ENCODE measurements around the gene CYSTM1. TPM values are rescaled to one million over a fixed set of nuclear protein-coding genes. Genes with fewer than 3 reads are reported as not detected.
"Not testable (repeated sequence)": the region's sequence is repeated elsewhere in the genome, so short reads cannot be mapped to it uniquely, and the experiment has no call there.

The CYSTM1 gene
- total RNA-seq, 1 donor from 2014 or later = 24.9 TPM

- H3K4me1 Mint-ChIP-seq (ENCODE audit: low read depth) = peaks cover 24% of the 10 kb centered on the region
- DNase-seq (ENCODE audit: low spot score) = no peak
- H3K27ac Mint-ChIP-seq (ENCODE audit: unreplicated experiment) = peak overlapping the region; percentile 92
- peaks cover 3% of the 10 kb centered on the region for H3K36me3 Mint-ChIP-seq (ENCODE audit: low read depth)
- no peaks in the 10 kb centered on the region for H3K9me3 Mint-ChIP-seq (ENCODE audit: low read depth)
- TF ChIP-seq CTCF (IDR thresholded peaks at IDR 0.05) = no peak
- no peaks in the 10 kb centered on the region for H3K27me3 Mint-ChIP-seq (ENCODE audit: low read depth)
- H3K4me3 Mint-ChIP-seq (ENCODE audit: unreplicated experiment) = no peak overlapping the region
Observed at GRCh38 chr5:140190872-140191218, 15.9 kb downstream of the CYSTM1 start.

GRCh38 chr5:140192715-140193430, 17.9 kb downstream of the CYSTM1 start:
- H3K9me3 Mint-ChIP-seq (ENCODE audit: low read depth) = no peaks in the 10 kb centered on the region
- H3K4me3 Mint-ChIP-seq (ENCODE audit: unreplicated experiment) = no peak overlapping the region
- H3K4me1 Mint-ChIP-seq (ENCODE audit: low read depth) = peaks cover 24% of the 10 kb centered on the region
- no peak overlapping the region for H3K27ac Mint-ChIP-seq (ENCODE audit: unreplicated experiment)
- no peak for TF ChIP-seq CTCF (IDR thresholded peaks at IDR 0.05)
- DNase-seq (ENCODE audit: low spot score) = no peak
- H3K36me3 Mint-ChIP-seq (ENCODE audit: low read depth) = peaks cover 6% of the 10 kb centered on the region
- H3K27me3 Mint-ChIP-seq (ENCODE audit: low read depth) = no peaks in the 10 kb centered on the region

- Mint-ChIP-seq H3K27me3 (ENCODE audit: low read depth) (no peaks in the 10 kb centered on the region), H3K27ac (ENCODE audit: unreplicated experiment) (no peak overlapping the region), H3K9me3 (ENCODE audit: low read depth) (no peaks in the 10 kb centered on the region), H3K36me3 (ENCODE audit: low read depth) (peaks cover 12% of the 10 kb centered on the region), H3K4me3 (ENCODE audit: unreplicated experiment) (no peak overlapping the region), H3K4me1 (ENCODE audit: low read depth) (peaks cover 19% of the 10 kb centered on the region)
- no peak for DNase-seq (ENCODE audit: low spot score)
- TF ChIP-seq CTCF (IDR thresholded peaks at IDR 0.05) = no peak
Observed at GRCh38 chr5:140194662-140195061, 19.7 kb downstream of the CYSTM1 start.

GRCh38 chr5:140196115-140196814, 21.3 kb downstream of the CYSTM1 start:
- Mint-ChIP-seq H3K9me3 (ENCODE audit: low read depth) (no peaks in the 10 kb centered on the region), H3K27me3 (ENCODE audit: low read depth) (no peaks in the 10 kb centered on the region), H3K27ac (ENCODE audit: unreplicated experiment) (no peak overlapping the region), H3K4me1 (ENCODE audit: low read depth) (peaks cover 3% of the 10 kb centered on the region), H3K36me3 (ENCODE audit: low read depth) (peaks cover 18% of the 10 kb centered on the region), H3K4me3 (ENCODE audit: unreplicated experiment) (no peak overlapping the region)
- no peak for DNase-seq (ENCODE audit: low spot score)
- no peak for TF ChIP-seq CTCF (IDR thresholded peaks at IDR 0.05)

DNA sequence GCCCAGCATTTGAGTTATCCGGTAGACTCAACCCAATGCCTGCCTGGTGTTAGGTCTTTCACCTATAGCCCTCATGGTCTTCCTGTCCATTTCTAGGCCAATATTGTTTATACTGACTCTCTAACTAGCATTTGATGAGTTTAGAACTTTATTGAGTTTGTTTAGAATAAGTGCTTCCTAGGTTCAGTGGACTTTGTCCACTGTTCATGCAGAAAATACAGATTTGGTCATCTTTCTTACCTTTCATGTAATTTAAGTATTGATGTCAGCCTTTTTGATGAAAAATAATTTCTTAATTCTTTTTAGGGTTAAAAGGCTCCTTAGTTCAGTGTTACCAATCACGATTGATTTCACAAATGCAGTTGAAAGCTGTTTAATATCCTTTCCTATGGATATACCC, 22.0 kb downstream of the CYSTM1 start:
- H3K4me1 Mint-ChIP-seq (ENCODE audit: low read depth) = no peaks in the 10 kb centered on the region
- DNase-seq (ENCODE audit: low spot score) = no peak
- no peaks in the 10 kb centered on the region for H3K27me3 Mint-ChIP-seq (ENCODE audit: low read depth)
- H3K27ac Mint-ChIP-seq (ENCODE audit: unreplicated experiment) = no peak overlapping the region
- peaks cover 20% of the 10 kb centered on the region for H3K36me3 Mint-ChIP-seq (ENCODE audit: low read depth)
- no peak overlapping the region for H3K4me3 Mint-ChIP-seq (ENCODE audit: unreplicated experiment)
- H3K9me3 Mint-ChIP-seq (ENCODE audit: low read depth) = no peaks in the 10 kb centered on the region
- TF ChIP-seq CTCF (IDR thresholded peaks at IDR 0.05) = no peak

GRCh38 chr5:140198915-140199314, 23.9 kb downstream of the CYSTM1 start:
- H3K9me3 Mint-ChIP-seq (ENCODE audit: low read depth); H3K4me3 Mint-ChIP-seq (ENCODE audit: unreplicated experiment); H3K4me1 Mint-ChIP-seq (ENCODE audit: low read depth): not testable (repeated sequence)

More at GRCh38 chr5:140198915-140199314, 23.9 kb downstream of the CYSTM1 start:
- peaks cover 20% of the 10 kb centered on the region for H3K36me3 Mint-ChIP-seq (ENCODE audit: low read depth)
- H3K27ac Mint-ChIP-seq (ENCODE audit: unreplicated experiment); H3K27me3 Mint-ChIP-seq (ENCODE audit: low read depth); DNase-seq (ENCODE audit: low spot score): not testable (repeated sequence)
